K562 (cell line): ENCODE data around the gene LRP1.

Experiments
- CREB1 ChIP-seq, 2 experiments: sonication (generic) in 1 of 2; formaldehyde crosslinking in 1 of 2; IDR thresholded peaks; 2 replicates each; pipeline versions ENCODE4 v1.6.1 to v1.8.0; 2012 to 2022; ENCODE audit warnings: inconsistent platforms in 1 of 2, mild to moderate bottlenecking in 1 of 2, missing genetic modification reagents in 1 of 2, moderate library complexity in 1 of 2
- SPI1 ChIP-seq: IDR thresholded peaks from 2 replicates; pipeline ENCODE4 v1.6.1; 2011; ENCODE audit warnings: low read depth, low read length, control low read depth, borderline replicate concordance
- TF ChIP-seq, protein P1 (sequence below): fragments of 450-650 bp; IDR thresholded peaks from one replicate; pipeline ENCODE4 v1.6.1; 2018; ENCODE audit warnings: mild to moderate bottlenecking, moderate library complexity; ENCODE audit not compliant: partially characterized antibody
- TF ChIP-seq, protein P2 (sequence below), 2 experiments: fragments of 450-650 bp in 1 of 2; sonication (generic) in 1 of 2; formaldehyde crosslinking in 1 of 2; IDR thresholded peaks in 1 of 2; conservative IDR thresholded peaks in 1 of 2; 2 replicates each; pipeline versions ENCODE4 v1.6.1 to v1.8.1; 2016 to 2023; ENCODE audit warnings: mild to moderate bottlenecking in 2 of 2, moderate library complexity in 2 of 2, inconsistent platforms in 1 of 2, missing genetic modification reagents in 1 of 2

DNA sequence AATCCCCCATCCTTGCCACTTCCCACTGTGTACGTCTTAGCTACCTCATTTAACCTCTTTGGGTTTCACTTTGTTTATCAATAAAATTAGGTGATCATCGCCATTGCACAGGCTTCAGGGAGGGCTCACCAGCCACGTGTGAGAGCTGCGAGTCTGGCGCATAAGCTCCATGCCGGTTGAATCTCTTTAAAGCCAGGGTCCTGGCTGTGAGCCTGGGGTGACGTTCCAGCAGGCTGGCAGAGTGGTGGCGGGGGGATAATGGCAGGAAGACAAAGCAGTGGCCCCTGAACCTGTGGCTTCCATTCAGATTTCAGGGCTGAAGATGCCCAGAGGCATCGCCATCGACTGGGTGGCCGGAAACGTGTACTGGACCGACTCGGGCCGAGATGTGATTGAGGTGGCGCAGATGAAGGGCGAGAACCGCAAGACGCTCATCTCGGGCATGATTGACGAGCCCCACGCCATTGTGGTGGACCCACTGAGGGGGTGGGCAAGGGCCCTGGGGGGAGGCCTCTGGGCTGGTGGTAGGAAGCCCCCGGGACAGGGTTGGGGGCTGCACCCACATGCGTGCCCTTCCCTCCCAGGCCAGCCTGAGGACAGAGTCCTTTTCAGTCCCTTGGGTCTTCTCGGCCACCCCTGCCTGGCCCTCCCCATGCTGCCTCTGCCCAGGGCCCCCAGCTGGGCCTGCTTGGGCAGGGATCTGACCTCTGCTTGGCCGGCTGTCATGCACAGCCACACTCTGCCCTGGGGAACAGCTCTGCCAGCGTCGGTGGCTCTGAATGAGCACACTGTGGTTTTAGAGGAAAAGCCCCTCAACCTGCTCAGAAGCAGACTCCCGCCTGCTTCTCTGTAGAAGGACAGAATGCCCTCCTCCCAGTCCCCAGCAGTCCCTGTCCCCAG, 79.7 kb downstream of the LRP1 start:
- TF ChIP-seq CREB1 (IDR thresholded peaks at IDR 0.05), result no peak
- TF ChIP-seq CREB1 (CRISPR knock-in tag; IDR thresholded peaks at IDR 0.05), result no peak
- TF ChIP-seq, protein P1, sequence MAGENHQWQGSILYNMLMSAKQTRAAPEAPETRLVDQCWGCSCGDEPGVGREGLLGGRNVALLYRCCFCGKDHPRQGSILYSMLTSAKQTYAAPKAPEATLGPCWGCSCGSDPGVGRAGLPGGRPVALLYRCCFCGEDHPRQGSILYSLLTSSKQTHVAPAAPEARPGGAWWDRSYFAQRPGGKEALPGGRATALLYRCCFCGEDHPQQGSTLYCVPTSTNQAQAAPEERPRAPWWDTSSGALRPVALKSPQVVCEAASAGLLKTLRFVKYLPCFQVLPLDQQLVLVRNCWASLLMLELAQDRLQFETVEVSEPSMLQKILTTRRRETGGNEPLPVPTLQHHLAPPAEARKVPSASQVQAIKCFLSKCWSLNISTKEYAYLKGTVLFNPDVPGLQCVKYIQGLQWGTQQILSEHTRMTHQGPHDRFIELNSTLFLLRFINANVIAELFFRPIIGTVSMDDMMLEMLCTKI, result no peak
- TF ChIP-seq, protein P2, sequence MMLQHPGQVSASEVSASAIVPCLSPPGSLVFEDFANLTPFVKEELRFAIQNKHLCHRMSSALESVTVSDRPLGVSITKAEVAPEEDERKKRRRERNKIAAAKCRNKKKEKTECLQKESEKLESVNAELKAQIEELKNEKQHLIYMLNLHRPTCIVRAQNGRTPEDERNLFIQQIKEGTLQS (IDR thresholded peaks at IDR 0.05), result no peak
- TF ChIP-seq, protein P2 (CRISPR knock-in tag; conservative IDR thresholded peaks at IDR 0.05), result no peak
- TF ChIP-seq SPI1, result no peak
